HEK293 (cell line): ENCODE results near the gene SPRR3.
A peak's percentile ranks its signal among the peaks of the same experiment; 100 is the strongest.

Experiments
- CTCF ChIA-PET: fragments of 350-600 bp; formaldehyde crosslinking; extraction: SDS; loops from one replicate; lab custom pipeline; 2021; ENCODE audit warnings: antibody characterized with exemption; lab: Yijun Ruan, JAX
- POLR2A ChIA-PET: fragments of 300-600 bp; formaldehyde crosslinking; extraction: SDS; loops from one replicate; lab custom pipeline; 2020; ENCODE audit warnings: antibody characterized with exemption, inconsistent platforms; lab: Yijun Ruan, JAX
- H3K27ac ChIP-seq: fragments of 200-500 bp; sonication (Bioruptor generic); 2 replicates; pipeline ENCODE4 v1.5.1; 2014; ENCODE audit warnings: low read depth, low read length, control low read depth, inconsistent platforms; ENCODE audit errors: extremely low read depth
- H3K36me3 ChIP-seq, 2 experiments: fragments of 200-500 bp in 1 of 2; sonication (Bioruptor generic) in 1 of 2; 1 replicate in 1 of 2; 2 replicates in 1 of 2; pipeline ENCODE4 v1.5.1; 2014 to 2017; ENCODE audit warnings: inconsistent platforms in 2 of 2, low read length in 2 of 2; ENCODE audit not compliant: control insufficient read depth in 2 of 2, insufficient read depth in 1 of 2
- H3K4me1 ChIP-seq: fragments of 200-500 bp; sonication (Bioruptor generic); 2 replicates; pipeline ENCODE4 v1.5.1; 2014; ENCODE audit warnings: mild to moderate bottlenecking, low read length, inconsistent platforms; ENCODE audit not compliant: control insufficient read depth, insufficient read depth
- H3K4me3 ChIP-seq: 2 replicates; pipeline ENCODE4 v1.5.1; 2011; ENCODE audit warnings: low read depth, mild to moderate bottlenecking, control low read depth, low read length, moderate library complexity
- H3K9me3 ChIP-seq: fragments of 200-500 bp; sonication (Bioruptor generic); 2 replicates; pipeline ENCODE4 v1.5.1; 2014; ENCODE audit warnings: low read depth, low read length, inconsistent platforms; ENCODE audit not compliant: control insufficient read depth, insufficient read depth
- BCL6B ChIP-seq: fragments of 450-650 bp; formaldehyde crosslinking; IDR thresholded peaks from 2 replicates; pipeline ENCODE4 v1.5.1; 2017; ENCODE audit warnings: missing biosample characterization, missing genetic modification characterization
- KLF17 ChIP-seq: fragments of 450-650 bp; formaldehyde crosslinking; IDR thresholded peaks from 2 replicates; pipeline ENCODE4 v1.5.1; 2016; ENCODE audit warnings: missing biosample characterization, missing genetic modification characterization
- MEIS1 ChIP-seq: sonication (generic); formaldehyde crosslinking; IDR thresholded peaks from 2 replicates; pipeline ENCODE4 v1.8.1; 2022; ENCODE audit warnings: missing genetic modification reagents, mild to moderate bottlenecking, borderline replicate concordance
- PRDM1 ChIP-seq: fragments of 450-650 bp; formaldehyde crosslinking; IDR thresholded peaks from 2 replicates; pipeline ENCODE4; 2016; ENCODE audit warnings: missing biosample characterization, missing genetic modification characterization
- PRDM6 ChIP-seq: fragments of 450-650 bp; formaldehyde crosslinking; IDR thresholded peaks from 2 replicates; pipeline ENCODE4 v1.5.1; 2017; ENCODE audit warnings: missing biosample characterization, missing genetic modification characterization
- RBAK ChIP-seq: fragments of 450-650 bp; formaldehyde crosslinking; IDR thresholded peaks from 2 replicates; pipeline ENCODE4 v1.5.1; 2016; ENCODE audit warnings: missing biosample characterization, missing genetic modification characterization
- SCRT2 ChIP-seq: fragments of 450-650 bp; formaldehyde crosslinking; IDR thresholded peaks from 2 replicates; pipeline ENCODE4 v1.5.1; 2016; ENCODE audit warnings: missing biosample characterization, missing genetic modification characterization
- TCF7L2 ChIP-seq: IDR thresholded peaks from 2 replicates; pipeline ENCODE4 v1.6.1; 2011; ENCODE audit warnings: low read depth, mild to moderate bottlenecking, inconsistent platforms, low read length, moderate library complexity, borderline replicate concordance
- ZBTB1 ChIP-seq: fragments of 450-650 bp; formaldehyde crosslinking; IDR thresholded peaks from 2 replicates; pipeline ENCODE4 v1.5.1; 2016; ENCODE audit warnings: missing biosample characterization, missing genetic modification characterization
- ZBTB11 ChIP-seq: fragments of 450-650 bp; formaldehyde crosslinking; conservative IDR thresholded peaks from 2 replicates; pipeline ENCODE4 v1.5.1; 2016; ENCODE audit warnings: low read depth, missing biosample characterization, missing genetic modification characterization
- ZBTB8A ChIP-seq: fragments of 450-650 bp; formaldehyde crosslinking; IDR thresholded peaks from 2 replicates; pipeline ENCODE4 v1.5.1; 2016; ENCODE audit warnings: missing biosample characterization, missing genetic modification characterization
- ZFP69B ChIP-seq: fragments of 450-650 bp; formaldehyde crosslinking; IDR thresholded peaks from 2 replicates; pipeline ENCODE4 v1.5.1; 2016; ENCODE audit warnings: missing biosample characterization, missing genetic modification characterization
- ZNF16 ChIP-seq: fragments of 450-650 bp; formaldehyde crosslinking; IDR thresholded peaks from 2 replicates; pipeline ENCODE4 v1.5.1; 2016; ENCODE audit warnings: low read depth, missing biosample characterization, missing genetic modification characterization
- ZNF184 ChIP-seq: fragments of 450-650 bp; IDR thresholded peaks from 2 replicates; pipeline ENCODE4 v1.5.1; 2018; ENCODE audit warnings: missing biosample characterization, mild to moderate bottlenecking, missing genetic modification characterization
- ZNF266 ChIP-seq: fragments of 450-650 bp; formaldehyde crosslinking; IDR thresholded peaks from 2 replicates; pipeline ENCODE4 v1.5.1; 2016; ENCODE audit warnings: missing biosample characterization, missing genetic modification characterization, low read depth
- ZNF280D ChIP-seq: fragments of 450-650 bp; formaldehyde crosslinking; IDR thresholded peaks from 2 replicates; pipeline ENCODE4 v1.5.1; 2016; ENCODE audit warnings: missing biosample characterization, missing genetic modification characterization
- ZNF561 ChIP-seq: fragments of 450-650 bp; IDR thresholded peaks from 2 replicates; pipeline ENCODE4 v1.5.1; 2018; ENCODE audit warnings: missing biosample characterization, missing genetic modification characterization, borderline replicate concordance
- ZNF580 ChIP-seq: fragments of 450-650 bp; formaldehyde crosslinking; IDR thresholded peaks from 2 replicates; pipeline ENCODE4 v1.5.1; 2016; ENCODE audit warnings: missing biosample characterization, missing genetic modification characterization
- ZNF626 ChIP-seq: fragments of 450-650 bp; sonication (Bioruptor Pico); formaldehyde crosslinking; IDR thresholded peaks from 2 replicates; pipeline ENCODE4 v1.5.1; 2018; ENCODE audit warnings: missing biosample characterization, missing genetic modification characterization, inconsistent platforms
- ZNF776 ChIP-seq: fragments of 450-650 bp; formaldehyde crosslinking; IDR thresholded peaks from 2 replicates; pipeline ENCODE4 v1.5.0; 2017; ENCODE audit warnings: missing biosample characterization, missing genetic modification characterization, borderline replicate concordance
- ZSCAN16 ChIP-seq: fragments of 450-650 bp; formaldehyde crosslinking; IDR thresholded peaks from 2 replicates; pipeline ENCODE4 v1.5.1; 2016; ENCODE audit warnings: missing biosample characterization, missing genetic modification characterization

Gene SPRR3

GRCh38 chr1:152981146-152981871 is 20.2 kb upstream of the SPRR3 start:
- Histone ChIP-seq H3K27ac (no peak overlapping the region), H3K4me3 (no peak overlapping the region), H3K36me3 (no peaks in the 10 kb centered on the region), H3K4me1 (no peaks in the 10 kb centered on the region), H3K9me3 (no peaks in the 10 kb centered on the region)
- TF ChIP-seq ZNF266 (no peak), SCRT2 (tag by site-specific recombination) (peak; percentile 62; the same call in 1 of the 2 replicates)
- POLR2A ChIA-PET, result no interaction called here
- CTCF ChIA-PET, result interaction anchor here (0.7 kb wide), 1 partner anchor 104 kb away, joined by 3 read pairs; no protein-coding TSS in a partner anchor

- ChIA-PET CTCF (no interaction called here), POLR2A (no interaction called here)
- Histone ChIP-seq H3K4me3 (no peak overlapping the region), H3K9me3 (no peaks in the 10 kb centered on the region), H3K4me1 (no peaks in the 10 kb centered on the region), H3K36me3 (no peaks in the 10 kb centered on the region), H3K27ac (no peak overlapping the region)
- TF ChIP-seq TCF7L2 (no peak), PRDM1 (tag by site-specific recombination) (no peak), ZNF16 (no peak), ZBTB1 (tag by site-specific recombination) (no peak), ZNF280D (no peak), RBAK (tag by site-specific recombination) (no peak), ZNF626 (no peak), KLF17 (tag by site-specific recombination) (no peak), ZSCAN16 (no peak), ZBTB8A (tag by site-specific recombination) (no peak)
These were observed 19.5 kb upstream of the SPRR3 start for GRCh38 chr1:152982076-152982475.

GRCh38 chr1:152983234-152983633 is 18.3 kb upstream of the SPRR3 start:
- Histone ChIP-seq H3K4me3 (no peak overlapping the region), H3K4me1 (no peaks in the 10 kb centered on the region), H3K27ac (no peak overlapping the region), H3K36me3 (no peaks in the 10 kb centered on the region), H3K9me3 (no peaks in the 10 kb centered on the region)
- CTCF ChIA-PET, result interaction anchor here (1.0 kb wide), 1 partner anchor 111 kb away, joined by 3 read pairs; no protein-coding TSS in a partner anchor
- POLR2A ChIA-PET, result no interaction called here
- TF ChIP-seq ZFP69B (tag by site-specific recombination) (no peak), MEIS1 (CRISPR knock-in tag) (no peak), ZNF561 (tag by site-specific recombination) (no peak), BCL6B (tag by site-specific recombination) (no peak), PRDM6 (tag by site-specific recombination) (no peak), ZNF776 (tag by site-specific recombination) (no peak), ZBTB11 (tag by site-specific recombination) (no peak), ZNF580 (tag by site-specific recombination) (no peak), ZNF184 (tag by site-specific recombination) (no peak)
